ENCODE measurements around the gene HPGDS. TPM values are rescaled to one million over a fixed set of nuclear protein-coding genes. Genes with fewer than 3 reads are reported as not detected.
"Not testable (repeated sequence)": the region's sequence is repeated elsewhere in the genome, so short reads cannot be mapped to it uniquely, and the experiment has no call there.

HPGDS gene
- total RNA-seq (7.4 TPM), polyA plus RNA-seq (ENCODE audit: insufficient read depth, low read depth, low replicate concordance) (1.9 TPM)
- long read RNA-seq, donor 1 = 0 reads
- long read RNA-seq, donor 2, partial matches to known transcripts = 0 of 1 reads
- long read RNA-seq, donor 2, other reads (novel, unspliced or antisense) = 0 of 1 reads
- long read RNA-seq, donor 3, partial matches to known transcripts = 0 of 1 reads
- long read RNA-seq, donor 3, other reads (novel, unspliced or antisense) = 0 of 1 reads
- long read RNA-seq, donor 4 = 0 reads
- long read RNA-seq, donor 5 = 0 reads
- long read RNA-seq, donor 6, transcript HPGDS-201 (6 exons, 1,636 nt) = major isoform, 5 of 5 reads
- long read RNA-seq, donor 6, partial matches to known transcripts = 0 of 5 reads
- long read RNA-seq, donor 6, other reads (novel, unspliced or antisense) = 0 of 5 reads
- long read RNA-seq, donor 7, partial matches to known transcripts = 1 of 2 reads
- long read RNA-seq, donor 7, other reads (novel, unspliced or antisense) = 0 of 2 reads
- long read RNA-seq, donor 8 = 0 reads
- long read RNA-seq, donor 9, partial matches to known transcripts = 0 of 1 reads
- long read RNA-seq, donor 9, other reads (novel, unspliced or antisense) = 0 of 1 reads
- long read RNA-seq, donor 10 = 0 reads

GRCh38 chr4:94342694-94343093 lies at the start of gene HPGDS:
Gene HPGDS, minus strand, starts transcription at chr4:94342836. Its CDS starts 8,207 bp downstream, at chr4:94334629.
- TF ChIP-seq CTCF (IDR thresholded peaks at IDR 0.05; ENCODE audit: borderline replicate concordance, extremely low read depth, insufficient read depth) = no peak
- no peaks in the 10 kb centered on the region for H3K4me1 ChIP-seq (ENCODE audit: control insufficient read depth in 2 of 3, insufficient read depth in 2 of 3, low read depth in 1 of 3, low read length in 3 of 3)
- intact Hi-C loops (cut with DNase I) = no loop called here
- no peaks in the 10 kb centered on the region for H3K9me3 ChIP-seq (ENCODE audit: control insufficient read depth in 2 of 3, insufficient read depth in 1 of 3, low read length in 3 of 3)
- no peaks in the 10 kb centered on the region for H3K27me3 ChIP-seq (ENCODE audit: control insufficient read depth, insufficient read depth, low read length)
- H3K36me3 ChIP-seq (ENCODE audit: control insufficient read depth in 2 of 3, insufficient read depth in 3 of 3, low read length in 3 of 3) = no peaks in the 10 kb centered on the region
- DNase-seq (no peak), FAIRE-seq (no peak)
- no peak within 1 kb of the TSS for H3K27ac ChIP-seq (ENCODE audit: low read depth in 2 of 2, low read length in 2 of 2)
- no peak within 1 kb of the TSS for H3K4me3 ChIP-seq (ENCODE audit: low read length in 3 of 3)
- H3K9ac ChIP-seq (ENCODE audit: low read length in 3 of 3) = no peak within 1 kb of the TSS

- DNase-seq (peak in 1 of 5 donors; percentile 41), FAIRE-seq (peak; percentile 27)
- no peak overlapping the region for H3K4me3 ChIP-seq (ENCODE audit: low read length in 3 of 3)
- no peak overlapping the region for H3K27ac ChIP-seq (ENCODE audit: low read depth in 2 of 2, low read length in 2 of 2)
- H3K4me1 ChIP-seq (ENCODE audit: control insufficient read depth in 2 of 3, insufficient read depth in 2 of 3, low read depth in 1 of 3, low read length in 3 of 3) = no peaks in the 10 kb centered on the region
- intact Hi-C loops (cut with DNase I) = no loop called here
- no peaks in the 10 kb centered on the region for H3K9me3 ChIP-seq (ENCODE audit: control insufficient read depth in 2 of 3, insufficient read depth in 1 of 3, low read length in 3 of 3)
- H3K27me3 ChIP-seq (ENCODE audit: control insufficient read depth, insufficient read depth, low read length) = no peaks in the 10 kb centered on the region
- TF ChIP-seq CTCF (IDR thresholded peaks at IDR 0.05; ENCODE audit: borderline replicate concordance, extremely low read depth, insufficient read depth) = peak; percentile 36
- no peak overlapping the region for H3K9ac ChIP-seq (ENCODE audit: low read length in 3 of 3)
- no peaks in the 10 kb centered on the region for H3K36me3 ChIP-seq (ENCODE audit: control insufficient read depth in 2 of 3, insufficient read depth in 3 of 3, low read length in 3 of 3)
Measured at GRCh38 chr4:94390804-94391410, 48.3 kb upstream of the HPGDS start.

DNA sequence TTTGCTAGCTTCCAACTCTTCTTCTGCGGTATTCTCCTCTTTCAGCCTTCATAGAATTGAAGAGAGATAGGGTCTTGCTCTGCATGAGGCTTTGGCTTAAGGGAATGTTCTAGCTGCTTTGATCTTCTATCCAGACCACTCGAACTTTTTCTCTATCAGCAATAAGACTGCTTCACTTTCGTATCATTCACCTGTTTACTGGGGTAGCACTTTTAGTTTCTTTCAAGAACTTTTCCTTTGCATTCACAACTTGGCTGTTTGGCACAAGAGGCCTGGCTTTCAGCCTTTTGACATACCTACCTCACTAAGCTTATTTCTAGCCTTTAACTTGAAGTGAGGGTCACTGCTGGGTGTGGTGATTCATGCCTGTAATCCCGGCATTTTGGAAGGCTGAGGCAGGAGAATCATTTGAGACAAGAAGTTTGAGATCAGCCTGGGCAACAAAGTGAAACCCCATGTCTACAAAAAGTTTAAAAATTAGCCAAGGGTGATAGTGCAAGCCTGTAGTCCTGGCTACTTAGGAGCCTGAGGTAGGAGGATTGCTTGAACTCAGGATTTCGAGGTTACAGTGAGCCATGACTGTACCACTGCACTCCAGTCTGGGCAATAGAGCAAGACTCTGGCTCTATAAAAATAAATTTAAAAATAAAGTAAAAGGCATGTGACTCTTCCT lies 47.1 kb upstream of the HPGDS start:
- TF ChIP-seq CTCF (IDR thresholded peaks at IDR 0.05; ENCODE audit: borderline replicate concordance, extremely low read depth, insufficient read depth) = no peak
- DNase-seq = no peak
- H3K27me3 ChIP-seq (ENCODE audit: control insufficient read depth, insufficient read depth, low read length) = no peaks in the 10 kb centered on the region
- no peaks in the 10 kb centered on the region for H3K36me3 ChIP-seq (ENCODE audit: control insufficient read depth in 2 of 3, insufficient read depth in 3 of 3, low read length in 3 of 3)
- H3K4me3 ChIP-seq (ENCODE audit: low read length in 3 of 3) = no peak overlapping the region
- H3K27ac ChIP-seq (ENCODE audit: low read depth in 2 of 2, low read length in 2 of 2) = no peak overlapping the region
- no peak for FAIRE-seq
- no peaks in the 10 kb centered on the region for H3K4me1 ChIP-seq (ENCODE audit: control insufficient read depth in 2 of 3, insufficient read depth in 2 of 3, low read depth in 1 of 3, low read length in 3 of 3)
- H3K9ac ChIP-seq (ENCODE audit: low read length in 3 of 3) = no peak overlapping the region
- intact Hi-C loops (cut with DNase I) = no loop called here
- no peaks in the 10 kb centered on the region for H3K9me3 ChIP-seq (ENCODE audit: control insufficient read depth in 2 of 3, insufficient read depth in 1 of 3, low read length in 3 of 3)

DNA sequence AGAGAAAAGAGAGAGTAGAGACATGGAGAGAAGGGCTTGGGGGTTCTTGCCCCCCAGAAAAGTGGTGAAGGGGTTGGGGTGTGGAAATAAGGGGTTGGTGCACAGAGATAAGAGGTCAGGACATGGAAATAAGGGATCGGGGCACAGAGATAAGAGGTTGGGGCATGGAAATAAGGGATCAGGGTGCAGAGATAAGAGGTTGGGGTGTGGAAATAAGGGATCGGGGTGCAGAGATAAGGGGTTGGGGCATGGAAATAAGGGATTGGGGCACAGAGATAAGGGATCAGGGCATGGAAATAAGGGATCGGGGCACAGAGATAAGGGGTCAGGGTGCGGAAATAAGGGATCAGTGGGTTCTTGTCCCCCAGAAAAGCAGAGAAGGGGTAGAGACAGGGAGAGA lies 45.3 kb upstream of the HPGDS start:
- H3K9me3 ChIP-seq (ENCODE audit: control insufficient read depth in 2 of 3, insufficient read depth in 1 of 3, low read length in 3 of 3); intact Hi-C loops (cut with DNase I); FAIRE-seq; DNase-seq; H3K9ac ChIP-seq (ENCODE audit: low read length in 3 of 3); H3K27ac ChIP-seq (ENCODE audit: low read depth in 2 of 2, low read length in 2 of 2); H3K27me3 ChIP-seq (ENCODE audit: control insufficient read depth, insufficient read depth, low read length); H3K4me1 ChIP-seq (ENCODE audit: control insufficient read depth in 2 of 3, insufficient read depth in 2 of 3, low read depth in 1 of 3, low read length in 3 of 3); H3K36me3 ChIP-seq (ENCODE audit: control insufficient read depth in 2 of 3, insufficient read depth in 3 of 3, low read length in 3 of 3); H3K4me3 ChIP-seq (ENCODE audit: low read length in 3 of 3): not testable (repeated sequence)

DNA sequence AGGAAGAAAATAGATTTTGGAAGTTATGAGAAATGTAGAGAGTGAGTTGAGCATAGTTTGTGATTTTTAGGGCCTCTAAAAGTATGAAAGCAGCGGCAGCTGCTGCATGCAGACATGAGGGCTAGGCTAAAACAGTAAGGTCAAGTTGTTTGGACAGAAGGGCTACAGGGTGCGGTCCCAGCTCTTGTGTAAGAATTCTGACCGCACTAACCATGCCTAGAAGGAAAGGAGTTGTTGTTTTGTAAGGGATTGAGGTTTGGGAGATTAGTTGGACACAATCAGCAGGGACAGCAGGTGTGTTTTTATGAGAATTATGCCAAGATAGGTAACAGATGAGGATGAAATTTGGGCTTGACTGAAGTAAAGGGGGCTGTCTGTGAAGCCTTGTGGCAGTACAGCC lies 42.8 kb upstream of the HPGDS start:
- H3K4me1 ChIP-seq (ENCODE audit: control insufficient read depth in 2 of 3, insufficient read depth in 2 of 3, low read depth in 1 of 3, low read length in 3 of 3); H3K4me3 ChIP-seq (ENCODE audit: low read length in 3 of 3); FAIRE-seq; H3K36me3 ChIP-seq (ENCODE audit: control insufficient read depth in 2 of 3, insufficient read depth in 3 of 3, low read length in 3 of 3); H3K27me3 ChIP-seq (ENCODE audit: control insufficient read depth, insufficient read depth, low read length); DNase-seq; intact Hi-C loops (cut with DNase I); H3K27ac ChIP-seq (ENCODE audit: low read depth in 2 of 2, low read length in 2 of 2); H3K9ac ChIP-seq (ENCODE audit: low read length in 3 of 3); H3K9me3 ChIP-seq (ENCODE audit: control insufficient read depth in 2 of 3, insufficient read depth in 1 of 3, low read length in 3 of 3): not testable (repeated sequence)
